Endothelial cell of umbilical vein (primary cell): ENCODE results near the gene MYO6. TPM values are rescaled to one million over a fixed set of nuclear protein-coding genes. Genes with fewer than 3 reads are reported as not detected.

Source experiments
- BruUV-seq: library from RNA; stranded (reverse); fragments of 400-500 nt; replicated peaks from 2 replicates; lab custom pipeline; 2021; lab: Mats Ljungman, UMichigan
- CTCF ChIA-PET: fragments of 300-600, 350-600 bp; sonication (Branson Sonifier 250); formaldehyde crosslinking; loops from one replicate; lab custom pipeline; 2021; ENCODE audit warnings: antibody characterized with exemption, inconsistent platforms; lab: Charles Lee
- POLR2A ChIA-PET: fragments of 300-600, 350-600 bp; sonication (Branson Sonifier 250); formaldehyde crosslinking; loops from one replicate; lab custom pipeline; 2021; ENCODE audit warnings: antibody characterized with exemption, inconsistent platforms; lab: Charles Lee
- DNase-seq: peaks from one replicate; pipeline ENCODE4 v3.0.0-alpha.2; 2011; ENCODE audit warnings: low read depth, low spot score
- FAIRE-seq: peaks from 2 replicates; lab custom pipeline; 2011; peaks lifted over from hg19 to GRCh38; lab: Jason Lieb, UNC
- H2AFZ ChIP-seq: 2 replicates; pipeline ENCODE4 v1.6.0; 2012; ENCODE audit warnings: low read depth, low read length, control low read depth, inconsistent platforms
- H3K27ac ChIP-seq: 2 replicates; pipeline ENCODE4 v1.5.1; 2011; ENCODE audit warnings: low read depth, mild to moderate bottlenecking, control low read depth, low read length, moderate library complexity; ENCODE audit not compliant: insufficient read depth
- H3K27me3 ChIP-seq, 2 experiments: 2 replicates each; pipeline versions ENCODE4 v1.6.0 to v1.6.1; 2011; ENCODE audit warnings: low read length in 2 of 2, mixed read lengths in 1 of 2; ENCODE audit not compliant: control insufficient read depth in 2 of 2, insufficient read depth in 2 of 2
- H3K36me3 ChIP-seq, 2 experiments: 2 replicates in 1 of 2; 3 replicates in 1 of 2; pipeline ENCODE4 v1.5.1; 2011; ENCODE audit warnings: low read length in 2 of 2, mild to moderate bottlenecking in 1 of 2, moderate library complexity in 1 of 2; ENCODE audit not compliant: control insufficient read depth in 2 of 2, insufficient read depth in 2 of 2; ENCODE audit errors: extremely low read depth in 1 of 2
- H3K4me1 ChIP-seq: 3 replicates; pipeline ENCODE4 v1.5.1; 2011; ENCODE audit warnings: mild to moderate bottlenecking, low read length; ENCODE audit not compliant: control insufficient read depth, insufficient read depth; ENCODE audit errors: extremely low read depth
- H3K4me2 ChIP-seq: 2 replicates; pipeline ENCODE4 v1.6.1; 2011; ENCODE audit warnings: low read length, control low read depth, mixed read lengths; ENCODE audit not compliant: insufficient read depth
- H3K4me3 ChIP-seq, 3 experiments: fragments of 200-600 bp in 1 of 3; sonication (generic), shearing (Covaris generic) in 1 of 3; replicated peaks in 1 of 3; 2 replicates each; pipeline ENCODE4 v1.5.1; 2011 to 2016; ENCODE audit warnings: control low read depth in 3 of 3, low read length in 3 of 3, mild to moderate bottlenecking in 2 of 3, inconsistent platforms in 1 of 3, low read depth in 1 of 3, moderate library complexity in 1 of 3; ENCODE audit not compliant: insufficient read depth in 1 of 3
- H3K79me2 ChIP-seq: 2 replicates; pipeline ENCODE4 v1.6.0; 2012; ENCODE audit warnings: low read length, inconsistent platforms; ENCODE audit not compliant: control insufficient read depth, insufficient read depth
- H3K9ac ChIP-seq: replicated peaks from 2 replicates; pipeline ENCODE3; 2011; ENCODE audit warnings: low read length, control low read depth; ENCODE audit not compliant: insufficient read depth; ENCODE audit errors: extremely low read depth
- H3K9me1 ChIP-seq: replicated peaks from 3 replicates; pipeline ENCODE4 v1.6.0; 2011; ENCODE audit warnings: mild to moderate bottlenecking, low read length; ENCODE audit not compliant: control insufficient read depth, insufficient read depth; ENCODE audit errors: extremely low read depth
- H3K9me3 ChIP-seq: replicated peaks from 2 replicates; pipeline ENCODE4 v1.5.1; 2012; ENCODE audit warnings: low read length, inconsistent platforms; ENCODE audit not compliant: control insufficient read depth, insufficient read depth
- H4K20me1 ChIP-seq: replicated peaks from 2 replicates; pipeline ENCODE3; 2011; ENCODE audit warnings: mild to moderate bottlenecking, low read length; ENCODE audit not compliant: control insufficient read depth, insufficient read depth; ENCODE audit errors: extremely low read depth
- CTCF ChIP-seq, 2 donors: IDR thresholded peaks; 1 replicate in 1 of 2; 2 replicates in 1 of 2; pipeline ENCODE4 v1.5.1; 2011; ENCODE audit warnings: low read length in 2 of 2, mild to moderate bottlenecking in 2 of 2, moderate library complexity in 2 of 2, control low read depth in 1 of 2, inconsistent platforms in 1 of 2, low read depth in 1 of 2; ENCODE audit not compliant: insufficient read depth in 1 of 2; ENCODE audit errors: extremely low read depth in 1 of 2
- EZH2 ChIP-seq: IDR thresholded peaks from 2 replicates; pipeline ENCODE4 v1.6.1; 2012; ENCODE audit warnings: borderline replicate concordance, low read depth, mild to moderate bottlenecking, moderate library complexity, low read length, inconsistent platforms; ENCODE audit not compliant: severe bottlenecking
- FOS ChIP-seq: IDR thresholded peaks from 2 replicates; pipeline ENCODE4 v1.6.1; 2011; ENCODE audit warnings: mild to moderate bottlenecking, low read length, moderate library complexity, borderline replicate concordance; ENCODE audit not compliant: insufficient read depth
- GATA2 ChIP-seq: IDR thresholded peaks from 2 replicates; pipeline ENCODE4 v1.7.0; 2011; ENCODE audit warnings: low read depth, mild to moderate bottlenecking, moderate library complexity, mixed read lengths, low read length; ENCODE audit not compliant: insufficient read length, insufficient read depth
- JUN ChIP-seq: IDR thresholded peaks from 2 replicates; pipeline ENCODE4 v1.6.1; 2011; ENCODE audit warnings: borderline replicate concordance, low read depth; ENCODE audit not compliant: insufficient read length, insufficient read depth
- MAX ChIP-seq: IDR thresholded peaks from 2 replicates; pipeline ENCODE4 v1.6.1; 2011; ENCODE audit not compliant: insufficient read depth, insufficient read length
- MYC ChIP-seq: IDR thresholded peaks from one replicate; pipeline ENCODE4 v1.6.1; 2011; ENCODE audit warnings: mild to moderate bottlenecking, low read depth, low read length
- POLR2A ChIP-seq: IDR thresholded peaks from 2 replicates; pipeline ENCODE4 v1.6.1; 2012; ENCODE audit warnings: low read depth, mild to moderate bottlenecking, control low read depth, low read length
- POLR2AphosphoS5 ChIP-seq: IDR thresholded peaks from 2 replicates; pipeline ENCODE4 v1.6.1; 2012; ENCODE audit warnings: low read depth, mild to moderate bottlenecking, control low read depth, low read length, moderate library complexity; ENCODE audit not compliant: insufficient read depth
- dilution Hi-C: fragments of 300-500 bp; cut with MboI; formaldehyde crosslinking; loops from one replicate; pipeline ENCODE4 v1.15.0; 2019; ENCODE audit warnings: low sequenced_read_pairs; ENCODE audit not compliant: extremely low pct_ligation_motif_present
- intact Hi-C: fragments of 100-400 bp; cut with micrococcal nuclease; formaldehyde crosslinking; loops from one replicate; pipeline ENCODE4 v1.10.0; 2022
- polyA plus RNA-seq, 4 experiments: library from polyadenylated mRNA; depleted of rRNA in 3 of 4; stranded (reverse) in 3 of 4; unstranded in 1 of 4; fragments of >200 nt; gene quantifications; 2 replicates each; pipeline versions ENCODE4 v1.2.1 to v1.2.3, GENCODE V29; 2011 to 2012; ENCODE audit warnings: missing spikeins in 1 of 4
- total RNA-seq: library from RNA; stranded (reverse); gene quantifications from 2 replicates; pipeline ENCODE4 v1.2.3, GENCODE V29; 2021

MYO6 gene
- total and polyA plus RNA-seq, 2 donors (not counting 3 experiments of a cell fraction or from before 2014, with no cell fraction given) = 15.5 to 68.0 TPM

- peak; percentile 68 for TF ChIP-seq FOS
- no peak for TF ChIP-seq EZH2
- peak; percentile 73 for TF ChIP-seq JUN
- Histone ChIP-seq H3K9me1 (no peaks in the 10 kb centered on the region), H3K9ac (no peak overlapping the region), H3K4me1 (peaks cover 12% of the 10 kb centered on the region), H3K4me2 (peak overlapping the region; percentile 59), H3K4me3 (no peak overlapping the region), H3K9me3 (no peaks in the 10 kb centered on the region), H3K79me2 (peaks cover 36% of the 10 kb centered on the region), H2AFZ (no peak overlapping the region), H3K36me3 (no peaks in the 10 kb centered on the region), H3K27me3 (no peaks in the 10 kb centered on the region), H4K20me1 (no peaks in the 10 kb centered on the region), H3K27ac (peak overlapping the region; percentile 36)
- FAIRE-seq (peak; percentile 60), DNase-seq (peak; percentile 53)
- dilution Hi-C loops = no loop called here
- ChIA-PET POLR2A (no interaction called here), CTCF (interaction anchor here (0.5 to 1.5 kb wide), 3 partner anchors 11 to 25 kb away, joined by 3 to 4 read pairs (median 3); no protein-coding TSS in a partner anchor)
- no TSS peak for BruUV-seq
- intact Hi-C loops = no loop called here
Measured at GRCh38 chr6:75791881-75792280, 42.8 kb downstream of the MYO6 start.

- no peak overlapping the region for H3K27ac ChIP-seq
- BruUV-seq = no TSS peak
- H4K20me1 ChIP-seq = no peaks in the 10 kb centered on the region
- ChIA-PET POLR2A (no interaction called here), CTCF (interaction anchor here (1.5 kb wide), 1 partner anchor 57 kb away, joined by 3 read pairs; no protein-coding TSS in a partner anchor)
- no peaks in the 10 kb centered on the region for H3K27me3 ChIP-seq
- H3K4me1 ChIP-seq = peaks cover 12% of the 10 kb centered on the region
- no peak overlapping the region for H3K4me3 ChIP-seq
- no peaks in the 10 kb centered on the region for H3K36me3 ChIP-seq
- no peaks in the 10 kb centered on the region for H3K9me3 ChIP-seq
- no peak overlapping the region for H2AFZ ChIP-seq
- dilution Hi-C loops = no loop called here
- H3K4me2 ChIP-seq = no peak overlapping the region
- TF ChIP-seq EZH2 (no peak), POLR2AphosphoS5 (no peak), GATA2 (no peak), CTCF (IDR thresholded peaks at IDR 0.05; ENCODE audit: extremely low read depth in 1 of 2, insufficient read depth in 1 of 2, low read depth in 1 of 2, low read length in 2 of 2) (no peak), MAX (no peak), POLR2A (no peak), JUN (no peak), FOS (no peak), MYC (no peak)
- H3K9me1 ChIP-seq = no peaks in the 10 kb centered on the region
- peaks cover 31% of the 10 kb centered on the region for H3K79me2 ChIP-seq
- DNase-seq = no peak
- intact Hi-C loops = no loop called here
- H3K9ac ChIP-seq = no peak overlapping the region
- FAIRE-seq = no peak
Measured at GRCh38 chr6:75794351-75794846, 45.4 kb downstream of the MYO6 start.
